SK-N-SH (cell line): ENCODE measurements around the gene CDH4. TPM values are rescaled to one million over a fixed set of nuclear protein-coding genes. Genes with fewer than 3 reads are reported as not detected.

Source experiments
- CTCF ChIA-PET: fragments of 300-600, 350-600 bp; formaldehyde crosslinking; extraction: SDS; loops from one replicate; lab custom pipeline; 2021; lab: Yijun Ruan, JAX
- POLR2A ChIA-PET: fragments of 350-600 bp; sonication (Branson Sonifier 250); formaldehyde crosslinking; extraction: SDS; loops from one replicate; lab custom pipeline; 2020; ENCODE audit warnings: antibody characterized with exemption, inconsistent platforms; lab: Yijun Ruan, JAX
- DNase-seq: peaks from one replicate; pipeline ENCODE4 v3.0.0; 2012
- H2AFZ ChIP-seq: fragments of 200-600 bp; sonication (generic); 2 replicates; pipeline ENCODE4 v1.8.1; 2016; ENCODE audit warnings: antibody characterized with exemption, mild to moderate bottlenecking, low read depth
- H3F3A ChIP-seq: fragments of 200-600 bp; sonication (generic); replicated peaks from 2 replicates; pipeline ENCODE3; 2016; ENCODE audit warnings: antibody characterized with exemption, mild to moderate bottlenecking; ENCODE audit not compliant: insufficient read depth
- H3K27ac ChIP-seq, 2 experiments: fragments of 200-500 bp in 1 of 2; fragments of 200-600 bp in 1 of 2; sonication (Bioruptor generic) in 1 of 2; sonication (generic), shearing (Covaris generic) in 1 of 2; 2 replicates each; pipeline versions ENCODE4 v1.5.1 to v1.6.1; 2014 to 2016; ENCODE audit warnings: low read depth in 2 of 2, inconsistent platforms in 1 of 2, low read length in 1 of 2, mild to moderate bottlenecking in 1 of 2, mixed read lengths in 1 of 2
- H3K27me3 ChIP-seq: fragments of 200-600 bp; sonication (generic), shearing (Covaris generic); 2 replicates; pipeline ENCODE4 v1.6.1; 2016; ENCODE audit warnings: mixed run types; ENCODE audit not compliant: insufficient read depth
- H3K36me3 ChIP-seq, 2 experiments: fragments of 200-500 bp in 1 of 2; fragments of 200-600 bp in 1 of 2; sonication (Bioruptor generic) in 1 of 2; sonication (generic) in 1 of 2; replicated peaks in 1 of 2; 2 replicates each; pipeline versions ENCODE3 to v1.5.1; 2014 to 2016; ENCODE audit warnings: low read length in 1 of 2, mild to moderate bottlenecking in 1 of 2; ENCODE audit not compliant: insufficient read depth in 2 of 2, control insufficient read depth in 1 of 2
- H3K4me1 ChIP-seq, 2 experiments: fragments of 200-500 bp in 1 of 2; fragments of 200-600 bp in 1 of 2; sonication (Bioruptor generic) in 1 of 2; sonication (generic), shearing (Covaris generic) in 1 of 2; 2 replicates each; pipeline versions ENCODE4 v1.5.1 to v1.6.1; 2014 to 2016; ENCODE audit warnings: low read depth in 1 of 2, low read length in 1 of 2, mixed run types in 1 of 2; ENCODE audit not compliant: insufficient read depth in 2 of 2, control insufficient read depth in 1 of 2
- H3K4me2 ChIP-seq: fragments of 200-600 bp; sonication (generic), shearing (Covaris generic); 2 replicates; pipeline ENCODE4 v1.6.1; 2017; ENCODE audit warnings: mixed run types
- H3K4me3 ChIP-seq, 2 experiments: fragments of 200-500 bp in 1 of 2; fragments of 200-600 bp in 1 of 2; sonication (Bioruptor generic) in 1 of 2; sonication (generic), shearing (Covaris generic) in 1 of 2; 2 replicates each; pipeline versions ENCODE4 v1.5.1 to v1.8.1; 2014 to 2016; ENCODE audit warnings: low read depth in 2 of 2, inconsistent platforms in 1 of 2, low read length in 1 of 2, mild to moderate bottlenecking in 1 of 2, mixed read lengths in 1 of 2, moderate library complexity in 1 of 2
- H3K79me2 ChIP-seq: fragments of 200-600 bp; sonication (generic); 2 replicates; pipeline ENCODE4 v1.8.1; 2017; ENCODE audit warnings: mild to moderate bottlenecking; ENCODE audit not compliant: insufficient read depth
- H3K9ac ChIP-seq: fragments of 200-600 bp; sonication (generic); 2 replicates; pipeline ENCODE4 v1.6.1; 2017; ENCODE audit warnings: mixed run types
- H3K9me2 ChIP-seq: fragments of 200-600 bp; sonication (generic); 2 replicates; pipeline ENCODE4 v1.6.1; 2017; ENCODE audit warnings: mixed run types
- H3K9me3 ChIP-seq: fragments of 200-600 bp; sonication (generic); 2 replicates; pipeline ENCODE4 v1.6.1; 2017; ENCODE audit warnings: mixed run types, mild to moderate bottlenecking, moderate library complexity
- H4K20me1 ChIP-seq: fragments of 200-600 bp; sonication (generic); 2 replicates; pipeline ENCODE4 v1.6.1; 2017; ENCODE audit warnings: mild to moderate bottlenecking, mixed run types; ENCODE audit not compliant: insufficient read depth
- CTCF ChIP-seq: fragments of 200-600 bp; sonication (generic); IDR thresholded peaks from 2 replicates; pipeline ENCODE4 v1.6.1; 2017; ENCODE audit warnings: antibody characterized with exemption, mild to moderate bottlenecking, moderate library complexity
- ELF1 ChIP-seq: IDR thresholded peaks from 2 replicates; pipeline ENCODE4 v1.4.0; 2012
- FOXJ3 ChIP-seq: sonication (generic); formaldehyde crosslinking; IDR thresholded peaks from 2 replicates; pipeline ENCODE4 v1.5.1; 2020; ENCODE audit warnings: mild to moderate bottlenecking, missing genetic modification reagents
- MAX ChIP-seq: IDR thresholded peaks from 2 replicates; pipeline ENCODE4 v1.4.0; 2012; ENCODE audit warnings: low read depth
- MXI1 ChIP-seq: IDR thresholded peaks from 2 replicates; pipeline ENCODE4 v1.6.1; 2012; ENCODE audit warnings: mild to moderate bottlenecking, low read depth, low read length, improper control_type of control experiment
- TAF1 ChIP-seq: IDR thresholded peaks from 2 replicates; pipeline ENCODE4 v1.6.1; 2012; ENCODE audit warnings: low read depth, mild to moderate bottlenecking, low read length, moderate library complexity, borderline replicate concordance
- TCF12 ChIP-seq: IDR thresholded peaks from 2 replicates; pipeline ENCODE4 v1.4.0; 2012
- YY1 ChIP-seq: IDR thresholded peaks from 2 replicates; pipeline ENCODE4 v1.4.0; 2012; ENCODE audit warnings: low read depth, mild to moderate bottlenecking
- WGBS: methylation state at CpG from one replicate; pipeline ENCODE4 v1.1.6; 2017; ENCODE audit warnings: low lambda C conversion rate; 5-methylcytosine and 5-hydroxymethylcytosine counted together
- polyA plus RNA-seq, 3 experiments: library from polyadenylated mRNA; depleted of rRNA; stranded (reverse); fragments of >200 nt; gene quantifications; 2 replicates each; pipeline ENCODE4 v1.2.3, GENCODE V29; 2012
- TF ChIP-seq, protein P1 (sequence below): fragments of 150-350 bp; IDR thresholded peaks from 2 replicates; pipeline ENCODE4 v1.6.1; 2017; ENCODE audit warnings: antibody characterized with exemption, low read length, low read depth, borderline replicate concordance
- TF ChIP-seq, protein P2 (sequence below): IDR thresholded peaks from 2 replicates; pipeline ENCODE4 v1.6.1; 2012; ENCODE audit warnings: mild to moderate bottlenecking, low read depth, low read length, moderate library complexity

Gene CDH4
- polyA plus RNA-seq, 1 of the 3 experiments (the other 2 are of a cell fraction) = not detected

GRCh38 chr20:61900945-61901293 lies 648.9 kb downstream of the CDH4 start:
- no peak overlapping the region for H3K9ac ChIP-seq
- no peaks in the 10 kb centered on the region for H3K9me2 ChIP-seq
- H3K36me3 ChIP-seq = no peaks in the 10 kb centered on the region
- no peaks in the 10 kb centered on the region for H3K27me3 ChIP-seq
- no peaks in the 10 kb centered on the region for H4K20me1 ChIP-seq
- H3K4me2 ChIP-seq = no peak overlapping the region
- H3K79me2 ChIP-seq = no peaks in the 10 kb centered on the region
- no peaks in the 10 kb centered on the region for H3K9me3 ChIP-seq
- no peaks in the 10 kb centered on the region; a peak in 1 of 4 replicates for H3K4me1 ChIP-seq
- no peak for DNase-seq
- 71% methylated on average over 4 of the region's 4 CpGs for WGBS
- no peak for TF ChIP-seq MAX
- TF ChIP-seq, protein P1, sequence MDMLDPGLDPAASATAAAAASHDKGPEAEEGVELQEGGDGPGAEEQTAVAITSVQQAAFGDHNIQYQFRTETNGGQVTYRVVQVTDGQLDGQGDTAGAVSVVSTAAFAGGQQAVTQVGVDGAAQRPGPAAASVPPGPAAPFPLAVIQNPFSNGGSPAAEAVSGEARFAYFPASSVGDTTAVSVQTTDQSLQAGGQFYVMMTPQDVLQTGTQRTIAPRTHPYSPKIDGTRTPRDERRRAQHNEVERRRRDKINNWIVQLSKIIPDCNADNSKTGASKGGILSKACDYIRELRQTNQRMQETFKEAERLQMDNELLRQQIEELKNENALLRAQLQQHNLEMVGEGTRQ = no peak
- no peak for TF ChIP-seq MXI1
- TF ChIP-seq TAF1 = no peak
- TF ChIP-seq FOXJ3 (CRISPR knock-in tag) = no peak
- TF ChIP-seq TCF12 = no peak
- TF ChIP-seq YY1 = no peak
- TF ChIP-seq, protein P2, sequence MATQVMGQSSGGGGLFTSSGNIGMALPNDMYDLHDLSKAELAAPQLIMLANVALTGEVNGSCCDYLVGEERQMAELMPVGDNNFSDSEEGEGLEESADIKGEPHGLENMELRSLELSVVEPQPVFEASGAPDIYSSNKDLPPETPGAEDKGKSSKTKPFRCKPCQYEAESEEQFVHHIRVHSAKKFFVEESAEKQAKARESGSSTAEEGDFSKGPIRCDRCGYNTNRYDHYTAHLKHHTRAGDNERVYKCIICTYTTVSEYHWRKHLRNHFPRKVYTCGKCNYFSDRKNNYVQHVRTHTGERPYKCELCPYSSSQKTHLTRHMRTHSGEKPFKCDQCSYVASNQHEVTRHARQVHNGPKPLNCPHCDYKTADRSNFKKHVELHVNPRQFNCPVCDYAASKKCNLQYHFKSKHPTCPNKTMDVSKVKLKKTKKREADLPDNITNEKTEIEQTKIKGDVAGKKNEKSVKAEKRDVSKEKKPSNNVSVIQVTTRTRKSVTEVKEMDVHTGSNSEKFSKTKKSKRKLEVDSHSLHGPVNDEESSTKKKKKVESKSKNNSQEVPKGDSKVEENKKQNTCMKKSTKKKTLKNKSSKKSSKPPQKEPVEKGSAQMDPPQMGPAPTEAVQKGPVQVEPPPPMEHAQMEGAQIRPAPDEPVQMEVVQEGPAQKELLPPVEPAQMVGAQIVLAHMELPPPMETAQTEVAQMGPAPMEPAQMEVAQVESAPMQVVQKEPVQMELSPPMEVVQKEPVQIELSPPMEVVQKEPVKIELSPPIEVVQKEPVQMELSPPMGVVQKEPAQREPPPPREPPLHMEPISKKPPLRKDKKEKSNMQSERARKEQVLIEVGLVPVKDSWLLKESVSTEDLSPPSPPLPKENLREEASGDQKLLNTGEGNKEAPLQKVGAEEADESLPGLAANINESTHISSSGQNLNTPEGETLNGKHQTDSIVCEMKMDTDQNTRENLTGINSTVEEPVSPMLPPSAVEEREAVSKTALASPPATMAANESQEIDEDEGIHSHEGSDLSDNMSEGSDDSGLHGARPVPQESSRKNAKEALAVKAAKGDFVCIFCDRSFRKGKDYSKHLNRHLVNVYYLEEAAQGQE = no peak
- no peak for TF ChIP-seq ELF1
- TF ChIP-seq CTCF = no peak
- no peak overlapping the region for H3K27ac ChIP-seq
- H2AFZ ChIP-seq = no peak overlapping the region
- POLR2A ChIA-PET = no interaction called here
- CTCF ChIA-PET = interaction anchor here (1.1 kb wide), 1 partner anchor 14 kb away, joined by 8 read pairs; no protein-coding TSS in a partner anchor
- no peak overlapping the region for H3K4me3 ChIP-seq
- no peaks in the 10 kb centered on the region for H3F3A ChIP-seq
